GM12878 (cell line): ENCODE data around the gene TBX5.

Experiments used
- CTCF ChIP-seq, 3 experiments: IDR thresholded peaks in 2 of 3; conservative IDR thresholded peaks in 1 of 3; 2 replicates each; pipeline ENCODE4 v1.5.1; 2011; ENCODE audit warnings: low read depth in 3 of 3, low read length in 3 of 3, mild to moderate bottlenecking in 3 of 3, control low read depth in 2 of 3, moderate library complexity in 2 of 3, inconsistent platforms in 1 of 3, mixed read lengths in 1 of 3; ENCODE audit not compliant: control insufficient read depth in 2 of 3, insufficient read depth in 1 of 3; ENCODE audit errors: extremely low read depth in 1 of 3
- HCFC1 ChIP-seq: fragments of 150-350 bp; IDR thresholded peaks from 2 replicates; pipeline ENCODE4 v1.6.1; 2014; ENCODE audit warnings: low read length

- TF ChIP-seq CTCF (IDR thresholded peaks at IDR 0.05 in 2 of 3, conservative IDR thresholded peaks at IDR 0.05 in 1 of 3; ENCODE audit: control insufficient read depth in 2 of 3, extremely low read depth in 1 of 3, insufficient read depth in 1 of 3, low read depth in 3 of 3, low read length in 3 of 3) (no peak), HCFC1 (no peak)
Observed at GRCh38 chr12:114320968-114321367, 85.0 kb downstream of the TBX5 start.
